MM.1S (cell line): ENCODE measurements around the gene GPRC5D.

ENCODE experiments used
- DNase-seq: peaks from one replicate; pipeline ENCODE4 v3.0.0-alpha.2; 2015
- H2AFZ ChIP-seq: fragments of 300-600 bp; sonication (generic); 2 replicates; pipeline ENCODE4 v1.6.0; 2016; ENCODE audit warnings: antibody characterized with exemption, low read length
- H3F3A ChIP-seq: fragments of 300-600 bp; sonication (generic); 2 replicates; pipeline ENCODE4 v1.6.1; 2016; ENCODE audit warnings: mild to moderate bottlenecking, antibody characterized with exemption, low read length, moderate library complexity, mixed read lengths; ENCODE audit not compliant: insufficient read depth
- H3K27ac ChIP-seq: fragments of 300-600 bp; sonication (generic); 2 replicates; pipeline ENCODE4 v1.5.1; 2016; ENCODE audit warnings: mild to moderate bottlenecking, low read length
- H3K27me3 ChIP-seq: fragments of 300-600 bp; sonication (generic); replicated peaks from 2 replicates; pipeline ENCODE4 v1.6.0; 2016; ENCODE audit warnings: low read length; ENCODE audit not compliant: insufficient read depth
- H3K36me3 ChIP-seq: fragments of 300-600 bp; sonication (generic); replicated peaks from 2 replicates; pipeline ENCODE4 v1.6.1; 2016; ENCODE audit warnings: mild to moderate bottlenecking, low read length, mixed read lengths; ENCODE audit not compliant: insufficient read depth
- H3K4me1 ChIP-seq: fragments of 300-600 bp; sonication (generic); 2 replicates; pipeline ENCODE4 v1.6.1; 2016; ENCODE audit warnings: low read length, mixed read lengths
- H3K4me2 ChIP-seq: fragments of 300-600 bp; sonication (generic); 2 replicates; pipeline ENCODE4 v1.6.0; 2016; ENCODE audit warnings: low read depth, low read length
- H3K4me3 ChIP-seq: fragments of 300-600 bp; sonication (generic); 2 replicates; pipeline ENCODE4 v1.5.1; 2016; ENCODE audit warnings: low read length, mixed read lengths
- H3K79me2 ChIP-seq: fragments of 300-600 bp; sonication (generic); 2 replicates; pipeline ENCODE4 v1.6.1; 2016; ENCODE audit warnings: mixed run types, low read length, mixed read lengths
- H3K9ac ChIP-seq: fragments of 300-600 bp; sonication (generic); 2 replicates; pipeline ENCODE4 v1.6.1; 2016; ENCODE audit warnings: low read length, mixed read lengths
- H3K9me2 ChIP-seq: fragments of 300-600 bp; sonication (generic); replicated peaks from 2 replicates; pipeline ENCODE4 v1.6.1; 2016; ENCODE audit warnings: mild to moderate bottlenecking, low read length, mixed read lengths; ENCODE audit not compliant: insufficient read depth
- H3K9me3 ChIP-seq: fragments of 300-600 bp; sonication (generic); replicated peaks from 2 replicates; pipeline ENCODE4 v1.6.1; 2016; ENCODE audit warnings: mild to moderate bottlenecking, low read length, mixed read lengths; ENCODE audit not compliant: insufficient read depth
- H4K20me1 ChIP-seq: fragments of 300-600 bp; sonication (generic); 2 replicates; pipeline ENCODE4 v1.6.1; 2016; ENCODE audit warnings: mild to moderate bottlenecking, low read length, moderate library complexity, mixed read lengths; ENCODE audit not compliant: insufficient read depth
- CTCF ChIP-seq: fragments of 300-600 bp; sonication (generic); IDR thresholded peaks from 2 replicates; pipeline ENCODE4 v1.5.1; 2016; ENCODE audit warnings: antibody characterized with exemption, low read length, mixed read lengths
- EZH2 ChIP-seq: fragments of 300-600 bp; sonication (generic); optimal IDR thresholded peaks from 2 replicates; pipeline ENCODE3; 2017; ENCODE audit warnings: low read depth, mild to moderate bottlenecking, antibody characterized with exemption, low read length, mixed read lengths
- EZH2phosphoT487 ChIP-seq: fragments of 300-600 bp; sonication (generic); IDR thresholded peaks from 2 replicates; pipeline ENCODE4 v1.6.1; 2018; ENCODE audit warnings: antibody characterized with exemption, low read length

The GPRC5D gene

GRCh38 chr12:12912711-12913110 lies 39.3 kb downstream of the GPRC5D start:
- Histone ChIP-seq H3K36me3 (no peaks in the 10 kb centered on the region), H3K9me3 (no peaks in the 10 kb centered on the region), H3K27me3 (no peaks in the 10 kb centered on the region), H3K4me2 (no peak overlapping the region), H2AFZ (no peak overlapping the region), H3K79me2 (no peaks in the 10 kb centered on the region), H3K9ac (no peak overlapping the region), H3F3A (no peaks in the 10 kb centered on the region), H4K20me1 (no peaks in the 10 kb centered on the region), H3K4me3 (no peak overlapping the region), H3K9me2 (no peaks in the 10 kb centered on the region), H3K4me1 (peaks cover 12% of the 10 kb centered on the region), H3K27ac (no peak overlapping the region)
- DNase-seq, result no peak
- TF ChIP-seq CTCF, result no peak
- TF ChIP-seq EZH2phosphoT487, result no peak
- no peak for TF ChIP-seq EZH2

GRCh38 chr12:12909995-12910420 lies 42.0 kb downstream of the GPRC5D start:
- Histone ChIP-seq H3K4me2 (no peak overlapping the region), H3K4me3 (no peak overlapping the region), H3K36me3 (no peaks in the 10 kb centered on the region), H2AFZ (no peak overlapping the region), H3K9me3 (no peaks in the 10 kb centered on the region), H3K9me2 (no peaks in the 10 kb centered on the region), H3K79me2 (no peaks in the 10 kb centered on the region), H3K9ac (no peak overlapping the region), H4K20me1 (no peaks in the 10 kb centered on the region), H3K27me3 (no peaks in the 10 kb centered on the region), H3K4me1 (peaks cover 9% of the 10 kb centered on the region), H3K27ac (no peak overlapping the region), H3F3A (no peaks in the 10 kb centered on the region)
- TF ChIP-seq CTCF, result no peak
- no peak for TF ChIP-seq EZH2phosphoT487
- no peak for TF ChIP-seq EZH2
- no peak for DNase-seq

GRCh38 chr12:12909228-12909994 lies 42.6 kb downstream of the GPRC5D start:
- H3K4me1 ChIP-seq, result peaks cover 9% of the 10 kb centered on the region
- no peak for DNase-seq
- H3K79me2 ChIP-seq, result no peaks in the 10 kb centered on the region

More at GRCh38 chr12:12909228-12909994, 42.6 kb downstream of the GPRC5D start:
- Histone ChIP-seq H3K9ac (no peak overlapping the region), H3K27ac (no peak overlapping the region), H2AFZ (peak overlapping the region; percentile 25), H3K9me3 (no peaks in the 10 kb centered on the region), H3F3A (no peaks in the 10 kb centered on the region), H3K4me2 (no peak overlapping the region), H4K20me1 (no peaks in the 10 kb centered on the region), H3K27me3 (no peaks in the 10 kb centered on the region), H3K4me3 (no peak overlapping the region), H3K36me3 (no peaks in the 10 kb centered on the region), H3K9me2 (no peaks in the 10 kb centered on the region)
- TF ChIP-seq EZH2, result no peak
- TF ChIP-seq EZH2phosphoT487, result no peak
- no peak for TF ChIP-seq CTCF
